ENCODE data around the gene RUBCNL. TPM values are rescaled to one million over a fixed set of nuclear protein-coding genes. Genes with fewer than 3 reads are reported as not detected.

The RUBCNL gene
- total RNA-seq, 4 donors from 2014 or later: 2.0 to 18.3 (median 5.0) TPM

DNA sequence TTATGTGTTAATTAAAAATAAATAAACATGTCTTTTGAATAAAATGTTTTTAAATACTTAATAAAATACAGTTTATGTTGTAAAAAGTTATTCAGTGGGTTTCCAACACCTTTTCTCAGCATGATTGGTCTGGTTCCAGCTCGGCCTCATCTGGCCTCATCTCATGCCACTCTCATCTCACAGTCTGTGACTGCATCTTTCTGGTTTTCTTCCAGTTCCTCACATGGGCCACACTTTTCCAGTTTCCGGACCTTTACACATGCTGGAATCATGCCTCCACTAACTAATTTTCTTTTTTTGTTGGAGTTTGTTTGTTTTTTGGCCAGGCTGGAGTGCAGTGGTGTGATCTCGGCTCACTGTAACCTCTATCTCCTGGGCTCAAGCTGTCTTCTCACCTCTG lies 82.5 kb downstream of the RUBCNL start:
- peaks cover 0 to 15% (median 0%) of the 10 kb centered on the region in 4 donors for H3K9me3 ChIP-seq
- no peak overlapping the region for H3K27ac ChIP-seq
- no peak for DNase-seq (ENCODE audit: low spot score in 2 of 2)
- no peak overlapping the region for H3K4me3 ChIP-seq
- TF ChIP-seq, protein P1, sequence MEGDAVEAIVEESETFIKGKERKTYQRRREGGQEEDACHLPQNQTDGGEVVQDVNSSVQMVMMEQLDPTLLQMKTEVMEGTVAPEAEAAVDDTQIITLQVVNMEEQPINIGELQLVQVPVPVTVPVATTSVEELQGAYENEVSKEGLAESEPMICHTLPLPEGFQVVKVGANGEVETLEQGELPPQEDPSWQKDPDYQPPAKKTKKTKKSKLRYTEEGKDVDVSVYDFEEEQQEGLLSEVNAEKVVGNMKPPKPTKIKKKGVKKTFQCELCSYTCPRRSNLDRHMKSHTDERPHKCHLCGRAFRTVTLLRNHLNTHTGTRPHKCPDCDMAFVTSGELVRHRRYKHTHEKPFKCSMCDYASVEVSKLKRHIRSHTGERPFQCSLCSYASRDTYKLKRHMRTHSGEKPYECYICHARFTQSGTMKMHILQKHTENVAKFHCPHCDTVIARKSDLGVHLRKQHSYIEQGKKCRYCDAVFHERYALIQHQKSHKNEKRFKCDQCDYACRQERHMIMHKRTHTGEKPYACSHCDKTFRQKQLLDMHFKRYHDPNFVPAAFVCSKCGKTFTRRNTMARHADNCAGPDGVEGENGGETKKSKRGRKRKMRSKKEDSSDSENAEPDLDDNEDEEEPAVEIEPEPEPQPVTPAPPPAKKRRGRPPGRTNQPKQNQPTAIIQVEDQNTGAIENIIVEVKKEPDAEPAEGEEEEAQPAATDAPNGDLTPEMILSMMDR (IDR thresholded peaks at IDR 0.05): no peak
- TF ChIP-seq EP300 (IDR thresholded peaks at IDR 0.05) (no peak), POLR2A (IDR thresholded peaks at IDR 0.05) (no peak)
- no peaks in the 10 kb centered on the region for H3K36me3 ChIP-seq
- no peaks in the 10 kb centered on the region for H3K27me3 ChIP-seq
- H3K4me1 ChIP-seq: no peaks in the 10 kb centered on the region
- 81 to 87% methylated on average over 3 of the region's 3 CpGs for WGBS, 2 donors

DNA sequence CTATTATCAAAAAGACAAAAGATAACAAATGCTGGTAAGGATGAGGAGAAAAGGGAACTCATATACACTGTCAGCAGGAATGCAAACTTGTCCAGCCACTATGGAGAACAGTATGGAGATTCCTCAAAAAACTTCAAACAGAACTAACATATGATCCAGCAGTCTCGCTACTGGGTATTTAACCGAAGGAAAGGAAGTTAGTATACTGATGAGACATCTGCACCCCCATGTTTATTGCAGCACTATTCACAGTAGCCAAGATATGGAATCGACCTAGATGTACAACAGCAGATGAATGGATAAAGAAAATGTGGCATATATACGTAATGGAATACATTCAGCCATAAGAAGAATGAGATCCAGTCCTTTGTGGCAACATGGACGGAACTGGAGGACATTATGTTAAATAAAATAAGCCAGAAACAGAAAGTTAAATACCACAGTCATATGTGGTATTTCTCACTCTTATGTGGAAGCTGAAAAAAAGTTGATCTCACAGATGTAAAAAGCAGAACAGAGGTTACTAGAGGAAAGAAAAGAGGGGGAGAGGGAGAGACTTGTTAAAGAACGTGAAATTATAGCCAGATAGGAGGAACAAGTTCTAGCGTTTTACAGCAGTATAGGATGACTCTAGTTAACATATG lies 83.2 kb downstream of the RUBCNL start:
- Histone ChIP-seq H3K4me1 (no peaks in the 10 kb centered on the region), H3K36me3 (no peaks in the 10 kb centered on the region), H3K27ac (no peak overlapping the region), H3K27me3 (no peaks in the 10 kb centered on the region), H3K4me3 (no peak overlapping the region), H3K9me3 (peaks cover 0 to 15% (median 0%) of the 10 kb centered on the region in 4 donors)
- 56 to 64% methylated on average over 7 of the region's 7 CpGs for WGBS, 2 donors
- TF ChIP-seq POLR2A (IDR thresholded peaks at IDR 0.05) (no peak), EP300 (IDR thresholded peaks at IDR 0.05) (no peak)
- TF ChIP-seq, protein P1 (IDR thresholded peaks at IDR 0.05): no peak
- DNase-seq (ENCODE audit: low spot score in 2 of 2): no peak

DNA sequence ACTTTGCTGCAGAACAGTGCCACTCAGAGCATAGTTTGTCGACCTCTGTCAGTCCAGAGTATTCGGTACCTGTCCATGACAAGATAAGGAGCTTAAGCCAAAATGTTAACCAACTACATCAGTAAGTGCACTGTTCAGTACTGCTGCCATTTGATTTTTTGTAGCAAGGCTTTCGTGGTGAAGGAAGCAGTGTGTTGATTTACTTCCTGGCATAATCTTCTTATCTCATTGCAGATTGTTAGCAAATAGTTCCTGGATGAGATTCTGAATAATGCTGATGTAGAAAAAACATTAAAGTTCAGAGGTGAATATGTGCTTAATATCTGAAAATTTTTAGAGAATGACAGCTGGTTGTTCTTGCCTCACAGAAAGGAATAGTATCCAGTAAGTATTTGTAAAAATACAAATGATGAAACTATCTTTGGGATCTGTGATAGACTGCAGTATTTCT lies 89.7 kb downstream of the RUBCNL start:
- 74 to 75% methylated on average over 3 of the region's 3 CpGs for WGBS, 2 donors
- Histone ChIP-seq H3K9me3 (peaks cover 0 to 8% (median 0%) of the 10 kb centered on the region in 4 donors), H3K27me3 (no peaks in the 10 kb centered on the region), H3K36me3 (no peaks in the 10 kb centered on the region), H3K4me1 (peaks cover 0 to 30% (median 13%) of the 10 kb centered on the region in 4 donors), H3K27ac (peak overlapping the region in 1 of 4 donors; percentile 79), H3K4me3 (no peak overlapping the region)
- DNase-seq (ENCODE audit: low spot score in 2 of 2): no peak
- TF ChIP-seq, protein P1 (IDR thresholded peaks at IDR 0.05): no peak
- TF ChIP-seq EP300 (IDR thresholded peaks at IDR 0.05) (no peak), POLR2A (IDR thresholded peaks at IDR 0.05) (no peak)

DNA sequence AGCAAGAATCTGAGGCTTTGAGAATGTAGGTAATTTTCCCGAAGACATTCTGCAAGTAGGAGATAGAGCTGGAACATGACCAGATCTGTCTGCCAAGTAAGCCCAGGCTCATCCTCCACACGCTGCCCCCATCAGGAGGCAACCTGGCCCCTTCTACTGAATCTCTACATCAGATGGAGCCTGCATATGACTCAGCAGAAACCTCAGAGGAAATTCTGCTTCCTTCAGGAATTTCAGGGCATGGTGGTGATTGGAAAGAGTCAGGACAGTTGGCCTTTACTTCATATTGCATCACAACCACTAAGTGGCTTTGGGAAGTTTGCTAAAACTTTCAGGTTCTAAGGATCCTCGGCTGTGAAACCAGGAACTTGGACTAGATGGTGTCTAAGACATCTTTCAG lies 90.1 kb downstream of the RUBCNL start:
- no peak overlapping the region for H3K4me3 ChIP-seq
- H3K4me1 ChIP-seq: peaks cover 0 to 30% (median 13%) of the 10 kb centered on the region in 4 donors
- peak in 1 of 2 donors; percentile 19 for DNase-seq (ENCODE audit: low spot score in 2 of 2)
- no peaks in the 10 kb centered on the region for H3K27me3 ChIP-seq
- H3K9me3 ChIP-seq: peaks cover 0 to 4% (median 0%) of the 10 kb centered on the region in 4 donors
- no peaks in the 10 kb centered on the region for H3K36me3 ChIP-seq
- TF ChIP-seq POLR2A (IDR thresholded peaks at IDR 0.05) (no peak), EP300 (IDR thresholded peaks at IDR 0.05) (peak in 1 of 2 donors; percentile 34)
- TF ChIP-seq, protein P1 (IDR thresholded peaks at IDR 0.05): no peak
- WGBS, 2 donors: 57 to 63% methylated on average over 3 of the region's 3 CpGs
- H3K27ac ChIP-seq: peak overlapping the region in 3 of 4 donors; percentile 51 to 79 (median 51)

DNA sequence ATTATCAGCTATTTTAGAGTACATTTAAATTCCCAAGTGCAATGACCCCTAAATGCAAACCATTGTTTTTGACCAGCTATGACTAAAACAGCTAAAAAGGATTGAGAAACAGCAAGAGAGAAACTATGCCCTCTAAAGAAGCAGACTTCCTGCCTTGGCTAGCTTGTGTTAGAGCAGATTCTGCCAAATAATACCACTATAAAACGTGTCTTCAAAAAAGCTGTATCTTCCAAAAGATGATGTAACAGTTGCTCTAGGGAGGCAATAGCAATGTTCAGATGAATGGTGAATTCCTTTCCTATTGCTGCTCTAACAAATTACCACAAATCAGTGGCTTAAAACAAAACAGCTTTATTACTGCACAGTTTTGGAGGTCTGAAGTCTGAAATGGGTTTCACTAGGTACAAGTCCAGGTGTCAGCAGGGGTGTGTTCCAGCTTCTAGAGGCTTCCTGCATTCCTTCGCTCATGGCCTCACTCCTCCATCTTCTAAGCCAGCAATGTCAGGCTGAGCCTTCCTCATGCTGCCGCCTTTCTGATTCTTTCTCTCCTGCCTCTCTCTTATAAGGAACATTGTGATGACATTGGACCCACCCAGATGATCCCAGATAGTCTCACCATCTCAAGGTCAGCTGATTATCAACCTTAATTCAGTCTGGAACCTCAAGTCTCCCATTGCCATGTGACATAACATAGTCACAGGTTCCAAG lies 90.8 kb downstream of the RUBCNL start:
- H3K4me3 ChIP-seq: no peak overlapping the region
- no peaks in the 10 kb centered on the region for H3K27me3 ChIP-seq
- H3K4me1 ChIP-seq: peaks cover 0 to 30% (median 13%) of the 10 kb centered on the region in 4 donors
- H3K9me3 ChIP-seq: no peaks in the 10 kb centered on the region
- TF ChIP-seq EP300 (IDR thresholded peaks at IDR 0.05) (peak in 1 of 2 donors; percentile 73), POLR2A (IDR thresholded peaks at IDR 0.05) (no peak)
- TF ChIP-seq, protein P1 (IDR thresholded peaks at IDR 0.05): no peak
- DNase-seq (ENCODE audit: low spot score in 2 of 2): no peak
- H3K36me3 ChIP-seq: no peaks in the 10 kb centered on the region
- H3K27ac ChIP-seq: peak overlapping the region in 3 of 4 donors; percentile 51 to 79 (median 51)
- WGBS, 2 donors: 54 to 60% methylated on average over 3 of the region's 3 CpGs

Measured in tibial nerve (tissue), 4 donors.